Neural cell (in vitro differentiated cells): ENCODE data around the gene LLGL2.

Experiments used
- EP300 ChIP-seq: fragments of 450-650 bp; conservative IDR thresholded peaks from 2 replicates; pipeline ENCODE4 v1.6.1; 2014; ENCODE audit warnings: antibody characterized with exemption, mild to moderate bottlenecking, moderate library complexity; ENCODE audit not compliant: poor library complexity, severe bottlenecking
- EZH2 ChIP-seq: fragments of 200-600, 300-800 bp; shearing (Covaris generic), sonication (generic); IDR thresholded peaks from 2 replicates; pipeline ENCODE4 v1.6.1; 2014; ENCODE audit warnings: antibody characterized with exemption, low read length, borderline replicate concordance, mild to moderate bottlenecking; ENCODE audit not compliant: insufficient read depth, poor library complexity, severe bottlenecking
- MXI1 ChIP-seq: fragments of 450-650 bp; conservative IDR thresholded peaks from 2 replicates; pipeline ENCODE4 v1.6.1; 2014; ENCODE audit warnings: antibody characterized with exemption, mild to moderate bottlenecking; ENCODE audit not compliant: poor library complexity, severe bottlenecking
- POLR2AphosphoS5 ChIP-seq: IDR thresholded peaks from 2 replicates; pipeline ENCODE4 v1.6.1; 2012
- RAD21 ChIP-seq: fragments of 450-650 bp; conservative IDR thresholded peaks from 2 replicates; pipeline ENCODE4 v1.6.1; 2014; ENCODE audit warnings: antibody characterized with exemption, mild to moderate bottlenecking, moderate library complexity
- SMC3 ChIP-seq: fragments of 450-650 bp; conservative IDR thresholded peaks from 2 replicates; pipeline ENCODE4 v1.6.1; 2014; ENCODE audit warnings: antibody characterized with exemption, mild to moderate bottlenecking, moderate library complexity; ENCODE audit not compliant: poor library complexity
- TAF1 ChIP-seq: IDR thresholded peaks from 2 replicates; pipeline ENCODE4 v1.6.1; 2012; ENCODE audit warnings: low read depth
- TF ChIP-seq, protein P1 (sequence below): fragments of 450-650 bp; IDR thresholded peaks from 2 replicates; pipeline ENCODE4 v1.5.1; 2014; ENCODE audit warnings: antibody characterized with exemption, mild to moderate bottlenecking, moderate library complexity; ENCODE audit not compliant: poor library complexity, severe bottlenecking
- TF ChIP-seq, protein P2 (sequence below): IDR thresholded peaks from 2 replicates; pipeline ENCODE4 v1.6.1; 2012; ENCODE audit warnings: borderline replicate concordance

DNA sequence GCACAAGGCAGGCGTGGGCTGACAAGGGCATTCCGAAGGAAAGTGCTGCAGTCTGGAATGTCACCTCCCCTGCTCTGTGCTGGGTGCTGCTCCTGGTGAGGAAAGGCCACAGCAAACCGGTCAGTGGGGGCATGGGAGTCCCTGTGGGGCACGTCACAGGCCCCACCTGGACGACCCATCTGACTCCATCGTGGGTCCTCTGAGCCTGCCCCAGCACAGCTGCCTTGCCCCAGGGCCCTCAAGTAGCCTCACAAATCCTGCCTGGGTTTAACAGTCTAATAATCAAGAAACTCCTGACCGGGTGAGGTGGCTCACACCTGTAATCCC, 59.3 kb downstream of the LLGL2 start:
- TF ChIP-seq, protein P1, sequence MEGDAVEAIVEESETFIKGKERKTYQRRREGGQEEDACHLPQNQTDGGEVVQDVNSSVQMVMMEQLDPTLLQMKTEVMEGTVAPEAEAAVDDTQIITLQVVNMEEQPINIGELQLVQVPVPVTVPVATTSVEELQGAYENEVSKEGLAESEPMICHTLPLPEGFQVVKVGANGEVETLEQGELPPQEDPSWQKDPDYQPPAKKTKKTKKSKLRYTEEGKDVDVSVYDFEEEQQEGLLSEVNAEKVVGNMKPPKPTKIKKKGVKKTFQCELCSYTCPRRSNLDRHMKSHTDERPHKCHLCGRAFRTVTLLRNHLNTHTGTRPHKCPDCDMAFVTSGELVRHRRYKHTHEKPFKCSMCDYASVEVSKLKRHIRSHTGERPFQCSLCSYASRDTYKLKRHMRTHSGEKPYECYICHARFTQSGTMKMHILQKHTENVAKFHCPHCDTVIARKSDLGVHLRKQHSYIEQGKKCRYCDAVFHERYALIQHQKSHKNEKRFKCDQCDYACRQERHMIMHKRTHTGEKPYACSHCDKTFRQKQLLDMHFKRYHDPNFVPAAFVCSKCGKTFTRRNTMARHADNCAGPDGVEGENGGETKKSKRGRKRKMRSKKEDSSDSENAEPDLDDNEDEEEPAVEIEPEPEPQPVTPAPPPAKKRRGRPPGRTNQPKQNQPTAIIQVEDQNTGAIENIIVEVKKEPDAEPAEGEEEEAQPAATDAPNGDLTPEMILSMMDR, result no peak
- no peak for TF ChIP-seq TAF1
- TF ChIP-seq MXI1, result no peak
- TF ChIP-seq POLR2AphosphoS5, result no peak
- TF ChIP-seq EZH2, result no peak
- TF ChIP-seq, protein P2, sequence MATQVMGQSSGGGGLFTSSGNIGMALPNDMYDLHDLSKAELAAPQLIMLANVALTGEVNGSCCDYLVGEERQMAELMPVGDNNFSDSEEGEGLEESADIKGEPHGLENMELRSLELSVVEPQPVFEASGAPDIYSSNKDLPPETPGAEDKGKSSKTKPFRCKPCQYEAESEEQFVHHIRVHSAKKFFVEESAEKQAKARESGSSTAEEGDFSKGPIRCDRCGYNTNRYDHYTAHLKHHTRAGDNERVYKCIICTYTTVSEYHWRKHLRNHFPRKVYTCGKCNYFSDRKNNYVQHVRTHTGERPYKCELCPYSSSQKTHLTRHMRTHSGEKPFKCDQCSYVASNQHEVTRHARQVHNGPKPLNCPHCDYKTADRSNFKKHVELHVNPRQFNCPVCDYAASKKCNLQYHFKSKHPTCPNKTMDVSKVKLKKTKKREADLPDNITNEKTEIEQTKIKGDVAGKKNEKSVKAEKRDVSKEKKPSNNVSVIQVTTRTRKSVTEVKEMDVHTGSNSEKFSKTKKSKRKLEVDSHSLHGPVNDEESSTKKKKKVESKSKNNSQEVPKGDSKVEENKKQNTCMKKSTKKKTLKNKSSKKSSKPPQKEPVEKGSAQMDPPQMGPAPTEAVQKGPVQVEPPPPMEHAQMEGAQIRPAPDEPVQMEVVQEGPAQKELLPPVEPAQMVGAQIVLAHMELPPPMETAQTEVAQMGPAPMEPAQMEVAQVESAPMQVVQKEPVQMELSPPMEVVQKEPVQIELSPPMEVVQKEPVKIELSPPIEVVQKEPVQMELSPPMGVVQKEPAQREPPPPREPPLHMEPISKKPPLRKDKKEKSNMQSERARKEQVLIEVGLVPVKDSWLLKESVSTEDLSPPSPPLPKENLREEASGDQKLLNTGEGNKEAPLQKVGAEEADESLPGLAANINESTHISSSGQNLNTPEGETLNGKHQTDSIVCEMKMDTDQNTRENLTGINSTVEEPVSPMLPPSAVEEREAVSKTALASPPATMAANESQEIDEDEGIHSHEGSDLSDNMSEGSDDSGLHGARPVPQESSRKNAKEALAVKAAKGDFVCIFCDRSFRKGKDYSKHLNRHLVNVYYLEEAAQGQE, result no peak
- no peak for TF ChIP-seq RAD21
- TF ChIP-seq EP300, result no peak
- TF ChIP-seq SMC3, result no peak
